Endothelial cell of hepatic sinusoid (primary cell): ENCODE data around the gene GPR160.

ENCODE experiments used
- in situ Hi-C: cut with HindIII; loops from 2 replicates; pipeline ENCODE4 v1.10.0; 2017; ENCODE audit warnings: low sequenced_read_pairs

GPR160 gene

DNA sequence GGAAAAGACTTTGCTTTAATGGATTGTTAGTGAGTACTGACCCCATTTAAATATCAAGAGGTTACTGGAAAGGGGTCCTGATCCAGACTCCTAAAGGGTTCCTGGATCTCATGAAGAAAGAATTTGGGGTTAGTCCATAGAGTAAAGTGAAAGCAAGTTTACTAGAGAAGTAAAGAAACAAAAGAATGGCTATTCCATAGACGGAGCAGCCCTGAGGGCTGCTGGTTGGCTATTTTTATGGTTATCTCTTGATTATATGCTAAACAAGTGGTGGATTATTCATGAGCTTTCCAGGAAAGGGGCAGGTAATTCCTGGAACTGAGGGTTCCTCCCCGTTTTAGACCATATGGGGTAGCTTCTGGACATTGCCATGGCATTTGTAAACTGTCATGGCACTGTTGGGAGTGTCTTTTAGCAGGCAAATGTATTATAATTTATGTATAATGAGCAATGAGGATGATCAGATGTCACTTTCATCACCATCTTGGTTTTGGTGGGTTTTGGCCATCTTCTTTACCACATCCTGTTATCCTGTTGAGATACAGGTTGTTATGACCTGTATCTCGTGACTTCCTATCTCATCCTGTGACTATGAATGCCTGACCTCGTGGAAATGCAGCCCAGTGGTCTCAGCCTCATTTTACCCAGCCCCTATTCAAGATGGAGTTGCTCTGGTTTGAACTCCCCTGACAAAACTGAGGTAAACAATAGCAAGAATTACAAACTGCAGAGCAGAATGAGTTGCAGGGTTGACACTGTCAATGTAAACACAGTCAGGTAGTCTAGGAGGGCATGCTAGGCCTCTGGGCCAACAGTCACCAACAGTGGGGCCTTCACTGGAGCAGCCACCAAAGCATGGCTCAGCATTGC is 10.3 kb upstream of the GPR160 start:
- in situ Hi-C loops = no loop called here

DNA sequence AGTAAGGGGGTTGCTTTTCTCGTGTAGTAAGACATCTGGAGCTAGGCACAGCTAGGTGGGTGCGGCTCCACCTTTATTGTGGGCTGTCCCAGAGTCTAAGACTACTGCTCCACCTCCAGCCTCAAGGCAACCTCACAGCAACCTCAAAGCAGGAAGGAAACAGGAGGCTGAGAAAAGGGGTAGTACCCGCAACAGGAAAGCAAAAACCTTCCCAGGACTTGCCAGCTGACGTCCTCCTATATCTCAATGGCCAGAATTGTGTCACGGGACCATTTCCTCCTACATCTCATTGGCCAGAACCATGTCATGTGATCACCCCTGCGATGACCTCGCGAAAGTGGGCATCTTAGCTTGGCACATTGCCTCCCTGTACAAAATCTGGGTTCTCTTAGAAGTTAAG is 4.3 kb upstream of the GPR160 start:
- in situ Hi-C loops = no loop called here

DNA sequence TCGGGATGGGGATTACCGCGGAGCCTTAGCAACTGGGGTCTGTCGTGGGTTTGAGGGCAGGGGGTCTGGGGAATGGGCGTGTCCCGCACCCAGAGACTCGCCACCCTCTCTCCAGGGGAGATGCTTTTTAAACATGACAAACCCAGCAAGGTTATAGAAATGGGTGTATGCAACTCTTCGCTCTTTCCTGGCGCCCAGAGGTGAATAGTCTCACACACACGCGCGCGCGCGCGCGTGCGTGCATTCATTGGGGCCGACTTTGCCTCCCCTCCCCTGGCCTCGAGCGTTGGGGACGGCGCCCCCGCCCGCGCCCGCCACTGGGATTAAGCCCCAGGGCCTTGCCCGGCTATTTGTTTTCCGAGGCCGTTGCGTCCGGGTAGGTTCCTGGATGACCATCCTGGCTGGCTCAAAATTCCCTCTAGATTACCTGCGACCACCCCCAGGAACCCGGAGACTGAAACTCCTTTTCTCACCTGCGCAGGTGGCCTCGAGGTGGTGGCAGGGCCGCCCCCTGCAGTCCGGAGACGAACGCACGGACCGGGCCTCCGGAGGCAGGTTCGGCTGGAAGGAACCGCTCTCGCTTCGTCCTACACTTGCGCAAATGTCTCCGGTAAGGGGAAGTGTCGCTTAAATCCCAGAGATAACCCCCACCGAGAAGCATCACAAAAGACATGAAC is 777 bp downstream of the GPR160 start:
- in situ Hi-C loops = no loop called here

DNA sequence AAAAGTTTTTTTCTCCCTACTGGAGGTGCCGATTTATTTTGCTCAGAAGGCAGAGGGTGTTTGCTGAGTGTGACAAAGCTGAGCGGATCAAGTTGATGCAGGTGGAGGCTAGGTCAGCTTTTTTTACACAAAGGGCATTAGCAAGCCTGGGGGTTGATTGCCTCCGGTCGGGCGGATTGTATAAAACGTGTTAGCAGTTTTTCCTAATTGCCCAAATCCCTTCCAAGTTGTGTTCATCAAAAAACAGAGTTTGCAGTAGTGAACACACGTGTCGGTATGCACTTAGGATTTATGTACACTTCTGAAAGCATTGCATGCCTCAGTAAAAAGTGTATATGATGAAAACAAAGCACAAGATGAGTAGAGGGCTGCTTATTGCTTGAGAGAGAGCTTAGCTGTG is 2.6 kb downstream of the GPR160 start:
- in situ Hi-C loops = no loop called here

DNA sequence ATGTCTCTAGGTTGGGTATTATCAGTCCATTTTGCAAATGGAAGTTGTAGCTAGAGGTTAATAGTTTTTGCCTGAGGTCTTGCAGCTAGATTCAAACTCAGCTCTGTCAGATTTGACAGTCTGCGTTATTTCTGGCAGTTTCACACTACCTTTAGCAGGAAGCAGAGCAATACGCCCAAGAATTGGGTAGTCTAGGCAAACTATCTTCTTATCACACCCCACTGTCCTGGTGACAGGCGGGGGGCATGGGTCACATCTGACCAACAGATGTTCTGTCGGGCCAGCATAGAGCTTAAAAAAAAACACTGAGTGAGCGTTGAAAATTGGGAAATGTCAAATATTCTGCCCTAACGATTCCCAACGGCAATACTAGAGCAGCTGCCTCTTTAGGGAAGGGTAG is 5.7 kb downstream of the GPR160 start:
- in situ Hi-C loops = no loop called here

DNA sequence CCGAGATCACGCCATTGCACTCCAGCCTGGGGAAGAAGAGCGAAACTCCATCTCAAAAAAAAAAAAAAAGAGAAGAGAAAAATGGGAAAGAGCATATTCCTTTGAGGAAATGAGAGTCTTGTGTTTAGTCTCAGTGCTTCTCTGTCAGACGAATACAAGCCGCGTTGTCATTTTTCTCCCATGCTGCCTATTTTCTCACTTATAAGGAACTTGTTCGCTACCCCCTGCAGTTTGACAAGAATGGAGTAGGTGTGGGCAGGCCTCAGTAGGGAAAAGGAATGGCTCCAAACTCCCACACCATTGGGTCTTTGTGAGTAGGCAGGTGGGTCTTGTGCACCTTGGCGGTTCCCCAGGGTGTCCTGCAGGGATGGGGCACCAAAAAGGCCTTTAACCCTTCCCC is 6.5 kb downstream of the GPR160 start:
- in situ Hi-C loops = no loop called here

DNA sequence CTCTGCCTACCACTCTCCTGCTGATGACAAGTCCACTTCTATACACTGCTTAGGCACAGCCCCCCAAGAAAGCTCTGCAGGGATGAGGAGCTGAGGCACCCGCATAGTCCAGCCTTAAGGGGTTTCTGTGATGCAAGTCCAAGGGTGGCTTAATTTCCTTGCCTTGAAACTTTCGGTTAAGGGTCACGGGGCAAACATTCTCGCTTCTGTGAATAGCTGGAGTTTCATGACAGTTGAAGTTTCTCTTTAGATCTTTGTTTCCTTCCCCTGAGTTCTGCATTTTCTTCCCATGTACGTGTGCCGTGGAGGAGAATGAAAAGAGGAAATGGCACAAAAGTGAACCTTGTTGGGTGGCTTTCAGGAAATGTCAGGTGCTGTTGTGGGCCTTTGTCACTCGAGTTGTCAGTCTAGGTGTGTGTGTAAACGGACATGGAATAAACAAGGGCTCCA is 7.0 kb downstream of the GPR160 start:
- in situ Hi-C loops = loop anchor here (5.0 kb wide), 1 partner anchor 58 kb away; no protein-coding TSS in a partner anchor

DNA sequence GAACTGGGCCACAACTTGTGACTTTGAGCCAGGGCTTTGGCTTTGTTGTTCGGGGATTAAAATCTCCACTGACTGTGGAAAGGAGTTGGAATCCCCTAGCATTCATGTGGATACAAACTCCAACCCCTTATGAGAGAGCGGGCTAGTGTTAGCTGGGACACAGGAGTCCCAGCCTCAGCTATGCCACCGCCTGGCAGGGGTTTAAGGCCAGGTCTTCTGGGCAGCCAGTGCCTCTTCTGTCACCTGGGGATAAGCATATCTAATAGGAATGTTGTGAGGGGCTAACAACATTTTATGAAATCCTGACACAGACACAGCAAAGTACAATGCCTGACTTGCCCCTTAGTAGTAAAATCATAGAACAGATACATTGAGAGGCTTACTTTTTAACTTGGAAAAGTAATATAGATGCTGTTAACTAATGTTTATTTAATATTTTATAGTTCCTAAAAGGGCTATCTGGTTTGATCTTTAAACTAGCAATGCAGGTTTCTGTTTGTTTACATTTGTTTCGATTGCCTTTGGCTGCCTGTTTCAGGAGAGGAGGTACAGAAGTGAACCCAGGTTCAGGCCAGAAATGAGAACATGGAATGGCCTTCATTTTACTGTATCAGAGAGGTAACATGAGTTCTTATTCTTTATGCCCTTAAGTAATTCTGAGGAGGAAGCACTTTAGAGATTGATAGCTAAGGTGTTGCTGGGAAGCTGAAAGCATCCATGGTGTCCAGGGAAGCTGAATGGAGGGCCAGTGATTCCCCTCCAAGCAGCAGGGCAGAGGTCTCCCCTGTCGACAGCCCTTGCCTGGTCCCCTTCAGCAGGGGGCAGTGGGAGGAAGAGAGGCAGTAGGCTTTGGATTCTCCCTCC is 8.7 kb downstream of the GPR160 start:
- in situ Hi-C loops = loop anchor here (5.0 kb wide), 1 partner anchor 59 kb away; no protein-coding TSS in a partner anchor

DNA sequence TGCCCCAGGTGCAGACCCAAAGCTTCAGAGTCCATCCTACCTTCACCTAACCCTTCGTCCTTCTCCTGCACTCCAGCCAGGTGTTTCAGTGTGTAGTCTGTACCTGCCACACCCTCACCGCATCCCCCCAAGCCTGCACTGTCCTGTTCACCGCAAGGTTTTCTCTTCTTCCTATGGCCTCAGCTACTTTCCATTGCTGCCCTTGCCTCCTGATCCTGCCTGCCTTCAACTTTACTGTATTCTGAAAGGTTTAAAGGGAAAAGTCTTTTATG is 9.3 kb downstream of the GPR160 start:
- in situ Hi-C loops = loop anchor here (5.0 kb wide), 1 partner anchor 60 kb away; no protein-coding TSS in a partner anchor

DNA sequence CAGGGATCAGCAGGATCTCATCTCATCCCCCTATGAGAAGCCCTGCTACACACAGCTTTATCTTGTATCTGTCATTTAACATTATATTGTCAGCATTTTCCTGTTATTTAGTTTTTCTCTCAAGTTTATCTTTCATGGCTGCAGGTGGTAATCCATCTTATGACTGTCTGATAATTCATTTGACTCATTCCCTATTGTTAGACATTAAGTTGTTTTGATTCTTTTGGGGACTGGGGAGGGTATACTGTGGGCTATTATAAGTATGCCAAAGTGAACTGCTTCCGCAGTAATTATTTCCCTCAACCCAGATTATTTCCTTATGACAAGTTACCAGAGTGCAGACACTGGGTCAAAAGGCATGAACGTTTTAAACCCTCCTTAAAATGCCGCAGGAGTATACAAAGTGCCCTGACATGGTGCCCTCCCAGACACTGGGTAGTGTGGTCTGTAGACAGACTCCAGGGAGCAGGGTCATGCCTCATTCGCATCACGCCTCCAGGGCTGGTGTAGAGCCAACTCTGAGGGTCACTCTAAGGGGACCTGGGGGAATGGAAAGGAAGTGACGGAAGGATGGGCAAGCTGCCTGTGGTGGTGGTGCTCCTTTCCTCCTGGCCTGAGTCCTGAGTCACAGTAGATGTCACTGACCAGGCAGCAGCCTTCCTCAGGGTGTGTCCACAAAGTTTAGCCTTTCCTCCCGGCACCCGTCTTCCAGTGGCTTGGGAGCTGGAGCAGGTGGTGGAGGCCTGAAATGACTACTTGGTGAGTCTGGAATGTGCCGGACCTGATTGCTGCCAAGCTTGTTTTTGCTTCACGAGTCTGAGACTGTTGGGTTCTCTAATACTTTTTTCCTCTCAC is 11.6 kb downstream of the GPR160 start:
- in situ Hi-C loops = loop anchor here (5.0 kb wide), 1 partner anchor 62 kb away; no protein-coding TSS in a partner anchor

DNA sequence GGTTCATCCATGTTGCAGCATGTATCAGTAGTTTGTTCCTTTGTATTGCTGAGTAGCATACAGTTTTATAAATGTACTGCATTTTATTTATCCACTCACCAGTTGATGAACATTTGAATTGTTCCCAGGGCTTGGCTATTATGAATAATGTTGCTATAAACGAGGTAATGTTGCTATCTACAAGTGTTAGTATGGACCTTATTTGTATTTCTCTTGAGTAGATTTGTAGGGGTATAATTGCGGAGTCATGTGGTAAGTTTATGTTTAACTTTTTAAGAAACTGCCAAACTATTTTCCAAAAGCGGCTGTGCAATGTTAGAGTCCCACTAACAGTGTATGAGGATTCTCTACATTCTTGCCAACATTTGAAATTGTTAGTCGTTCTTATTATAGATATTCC is 13.0 kb downstream of the GPR160 start:
- in situ Hi-C loops = no loop called here

DNA sequence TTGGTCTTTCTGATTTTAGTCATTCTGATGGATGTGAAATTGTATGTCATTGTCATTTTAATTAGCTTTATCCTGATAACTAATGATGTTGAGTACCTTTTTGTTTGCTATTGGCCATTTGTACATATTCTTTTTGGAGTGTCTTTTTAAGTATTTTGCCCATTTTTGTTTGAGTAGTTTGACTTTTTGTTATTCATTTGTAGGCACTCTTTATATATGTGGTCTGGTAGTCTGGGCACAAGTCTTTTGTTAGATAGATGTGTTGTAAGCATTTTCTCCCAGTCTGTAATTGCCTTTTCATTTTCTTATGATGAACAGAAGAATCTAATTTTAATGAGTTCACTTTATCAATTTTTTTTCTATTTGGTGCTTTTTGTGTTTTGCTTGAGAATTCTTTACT is 14.6 kb downstream of the GPR160 start:
- in situ Hi-C loops = no loop called here

DNA sequence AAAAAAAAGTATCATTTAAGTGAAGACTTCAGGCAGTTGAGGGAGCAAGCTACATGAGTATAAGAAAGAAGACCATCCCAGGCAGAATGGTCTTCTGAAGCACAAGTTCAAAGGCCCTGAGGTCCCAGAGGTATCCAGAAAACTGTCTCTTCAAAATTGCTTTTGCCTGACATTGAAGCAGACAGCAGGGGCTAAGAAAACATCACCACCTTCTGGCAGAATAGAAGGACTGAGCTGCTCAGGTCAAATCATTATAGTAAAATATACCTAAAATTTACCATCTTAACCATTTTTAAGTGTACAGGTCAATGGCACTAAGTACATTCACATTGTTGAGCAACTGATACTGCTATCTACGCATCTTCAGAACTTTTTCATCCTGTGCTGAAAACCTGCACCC is 16.4 kb downstream of the GPR160 start:
- in situ Hi-C loops = no loop called here

DNA sequence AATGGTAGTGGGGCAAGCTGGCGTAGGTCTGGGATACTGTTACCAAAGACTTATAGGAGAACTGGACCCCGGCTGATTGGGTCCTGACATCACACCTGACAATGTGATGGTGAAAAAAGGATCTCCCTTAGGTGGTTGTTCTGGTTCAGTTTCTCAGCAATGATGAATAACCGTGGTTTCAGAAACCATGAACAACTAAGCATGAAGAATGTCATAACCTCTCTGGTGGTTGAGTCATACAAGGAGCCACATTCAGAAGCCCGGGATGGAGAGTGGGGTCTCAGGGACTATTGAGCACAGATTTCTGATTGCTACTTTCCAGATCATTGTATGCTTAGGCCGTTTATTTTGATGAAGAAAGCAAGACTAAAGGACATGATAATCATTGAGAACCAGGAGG is 17.4 kb downstream of the GPR160 start:
- in situ Hi-C loops = no loop called here

DNA sequence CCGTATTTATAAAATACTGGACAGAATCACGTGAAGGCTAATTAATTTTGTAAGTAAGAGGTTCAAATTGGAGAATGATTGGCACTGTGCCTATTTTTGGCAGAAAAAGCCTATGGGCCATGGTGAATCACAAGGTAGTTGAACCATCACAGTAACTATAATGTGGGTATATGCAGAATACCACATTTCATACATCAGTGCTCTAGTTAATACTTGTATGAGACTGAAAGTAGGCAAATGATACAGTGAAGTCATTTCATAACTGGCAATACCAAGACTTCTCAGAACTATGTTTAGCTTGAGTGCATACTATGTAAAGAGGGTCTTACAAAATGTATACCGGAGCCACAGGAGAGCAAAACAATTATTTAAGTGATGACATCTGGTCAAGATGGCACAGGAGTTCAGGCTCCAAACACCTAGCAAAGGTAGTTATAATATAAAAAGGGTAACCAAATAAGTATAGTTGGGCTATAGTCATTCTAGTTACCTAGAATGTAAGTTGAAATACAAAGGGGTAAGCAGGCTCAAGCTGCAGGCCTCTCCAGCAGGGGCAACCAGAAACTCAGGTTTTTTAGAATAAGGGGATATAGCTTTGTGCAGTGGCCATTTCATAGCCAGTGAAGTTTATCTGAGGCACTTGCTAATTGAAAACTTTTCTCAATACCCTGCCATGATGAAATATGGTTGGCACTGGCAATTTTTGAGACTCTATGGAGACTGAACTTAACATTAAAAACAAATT is 19.1 kb downstream of the GPR160 start:
- in situ Hi-C loops = no loop called here

DNA sequence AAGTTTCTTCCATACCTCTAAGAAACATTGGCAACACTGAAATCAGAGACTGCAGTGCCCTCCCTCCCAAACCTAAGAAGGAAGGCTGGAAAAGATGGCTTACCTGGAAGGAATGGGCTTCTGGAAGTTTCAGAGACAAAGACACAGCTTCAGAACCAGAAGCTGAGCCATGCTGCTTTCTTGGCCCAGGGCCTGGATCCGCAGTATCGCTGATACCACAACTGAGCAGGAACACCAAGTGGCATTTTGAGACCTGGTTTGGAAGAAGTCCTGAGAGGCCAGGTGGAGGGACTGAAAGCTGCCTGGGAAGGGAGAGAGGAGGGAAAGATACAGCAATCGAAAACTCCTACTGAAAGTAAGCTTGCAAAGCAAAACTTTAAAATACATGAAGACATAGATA is 19.8 kb downstream of the GPR160 start:
- in situ Hi-C loops = no loop called here

DNA sequence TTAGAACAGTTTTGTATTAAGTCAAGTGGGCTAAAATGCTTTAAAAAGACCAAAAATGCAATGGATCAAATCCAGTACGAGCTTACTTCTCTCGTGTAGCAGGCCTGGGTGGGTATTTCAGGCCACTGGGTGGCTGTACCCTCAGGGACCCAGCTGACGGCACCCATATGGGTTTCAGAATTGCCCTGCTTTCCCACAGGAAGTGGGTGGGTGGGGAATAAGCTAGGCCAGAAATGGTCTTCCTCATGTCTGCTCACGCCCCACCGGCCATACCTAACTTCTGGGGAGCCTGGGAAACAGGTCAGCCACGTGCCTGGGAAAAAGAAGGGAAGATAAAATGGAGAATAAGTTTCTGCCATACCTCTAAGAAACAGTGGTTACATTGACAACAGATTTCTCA is 20.3 kb downstream of the GPR160 start:
- in situ Hi-C loops = no loop called here

DNA sequence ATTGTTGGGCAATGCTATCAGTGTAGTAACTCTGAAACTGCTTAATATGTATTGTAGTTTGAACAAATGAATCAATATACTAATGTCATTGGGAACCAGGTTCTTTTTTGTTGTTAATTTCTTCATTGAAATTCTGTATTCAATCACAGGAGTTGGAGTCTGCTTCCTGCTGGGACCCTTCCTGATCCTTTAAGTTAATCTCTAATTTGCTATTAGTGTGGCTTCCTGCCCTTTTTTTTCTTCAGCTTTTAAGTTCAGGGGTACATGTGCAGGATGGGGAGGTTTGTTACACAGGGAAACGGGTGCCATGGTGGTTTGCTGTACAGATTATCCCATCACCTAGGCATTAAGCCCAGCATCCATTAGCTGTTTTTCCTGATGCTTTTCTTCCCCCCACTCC is 21.7 kb downstream of the GPR160 start:
- in situ Hi-C loops = no loop called here

DNA sequence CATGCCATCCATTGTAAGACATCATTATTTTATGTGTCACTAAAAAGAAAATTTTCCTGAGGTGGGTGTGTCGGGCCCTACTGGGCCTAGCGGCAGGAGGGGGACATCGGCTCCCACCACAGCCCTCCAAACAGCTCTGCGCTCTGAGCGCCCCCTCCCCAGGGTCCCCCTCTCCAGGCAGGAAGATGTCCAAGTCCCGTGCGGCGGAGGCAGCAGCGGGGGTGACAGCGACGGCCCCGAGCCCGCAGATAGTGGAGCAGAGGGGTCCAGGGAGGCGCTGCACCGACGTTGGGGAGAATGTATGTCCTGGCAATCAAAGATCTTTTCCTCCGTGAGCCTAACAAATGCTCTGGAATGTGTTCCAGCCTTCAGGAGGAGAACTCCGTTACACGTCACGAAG is 24.3 kb downstream of the GPR160 start:
- in situ Hi-C loops = no loop called here

DNA sequence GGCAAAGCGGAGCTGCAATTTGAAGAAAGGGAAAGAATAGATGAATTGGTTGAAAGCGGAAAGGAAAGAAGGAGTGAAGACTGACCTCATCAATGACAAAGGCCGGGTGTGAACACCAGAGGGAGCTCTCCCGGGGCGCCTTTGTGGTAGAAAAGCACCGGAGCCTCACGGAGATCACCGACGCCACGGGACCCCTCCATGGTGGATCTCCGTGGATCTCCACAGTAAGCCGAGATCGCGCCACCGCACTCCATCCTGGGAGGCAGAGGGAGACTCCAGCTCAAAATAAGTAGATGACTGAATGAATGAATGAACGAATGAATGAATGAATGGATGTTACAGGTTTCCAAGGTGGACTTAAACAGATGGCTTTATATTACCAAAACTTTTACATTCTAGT is 25.0 kb downstream of the GPR160 start:
- in situ Hi-C loops = no loop called here
